Measurements from ENCODE around the gene TSPAN7.

DNA sequence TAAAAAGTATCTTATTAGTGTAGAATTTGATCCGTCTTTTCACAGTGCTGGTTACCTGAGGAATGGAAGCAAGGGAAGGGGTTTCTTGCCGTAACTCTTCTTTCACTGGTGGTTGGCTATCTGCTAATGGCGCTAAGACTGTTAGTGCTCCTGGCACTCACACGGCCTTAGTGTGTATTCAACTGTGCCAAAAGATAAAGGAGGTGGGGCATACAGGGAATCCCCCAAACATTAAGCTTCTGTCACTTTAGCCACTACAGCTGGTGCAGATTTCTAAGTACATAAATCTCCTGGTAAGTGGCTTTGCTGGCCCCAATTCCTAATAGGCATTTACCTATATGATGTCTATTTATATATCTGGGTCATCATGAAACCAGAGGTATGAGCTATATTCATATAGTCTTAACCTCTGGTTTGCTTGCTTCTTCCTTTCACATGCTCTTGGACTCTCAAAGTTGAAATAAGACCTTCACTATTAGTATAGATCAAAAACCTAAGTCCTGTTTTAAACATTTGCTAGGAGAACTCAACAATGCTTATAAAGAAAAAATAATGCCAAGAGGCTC lies 95.1 kb downstream of the TSPAN7 start:
- TF ChIP-seq, protein P1, sequence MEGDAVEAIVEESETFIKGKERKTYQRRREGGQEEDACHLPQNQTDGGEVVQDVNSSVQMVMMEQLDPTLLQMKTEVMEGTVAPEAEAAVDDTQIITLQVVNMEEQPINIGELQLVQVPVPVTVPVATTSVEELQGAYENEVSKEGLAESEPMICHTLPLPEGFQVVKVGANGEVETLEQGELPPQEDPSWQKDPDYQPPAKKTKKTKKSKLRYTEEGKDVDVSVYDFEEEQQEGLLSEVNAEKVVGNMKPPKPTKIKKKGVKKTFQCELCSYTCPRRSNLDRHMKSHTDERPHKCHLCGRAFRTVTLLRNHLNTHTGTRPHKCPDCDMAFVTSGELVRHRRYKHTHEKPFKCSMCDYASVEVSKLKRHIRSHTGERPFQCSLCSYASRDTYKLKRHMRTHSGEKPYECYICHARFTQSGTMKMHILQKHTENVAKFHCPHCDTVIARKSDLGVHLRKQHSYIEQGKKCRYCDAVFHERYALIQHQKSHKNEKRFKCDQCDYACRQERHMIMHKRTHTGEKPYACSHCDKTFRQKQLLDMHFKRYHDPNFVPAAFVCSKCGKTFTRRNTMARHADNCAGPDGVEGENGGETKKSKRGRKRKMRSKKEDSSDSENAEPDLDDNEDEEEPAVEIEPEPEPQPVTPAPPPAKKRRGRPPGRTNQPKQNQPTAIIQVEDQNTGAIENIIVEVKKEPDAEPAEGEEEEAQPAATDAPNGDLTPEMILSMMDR (conservative IDR thresholded peaks at IDR 0.05; ENCODE audit: low read depth, low read length): no peak
- TF ChIP-seq EZH2 (IDR thresholded peaks at IDR 0.05; ENCODE audit: low read length, unreplicated experiment) (no peak), EZH2phosphoT487 (IDR thresholded peaks at IDR 0.05; ENCODE audit: borderline replicate concordance, low read length) (no peak)
